Measurements from ENCODE around the gene PSMF1.

- TF ChIP-seq, protein P1, sequence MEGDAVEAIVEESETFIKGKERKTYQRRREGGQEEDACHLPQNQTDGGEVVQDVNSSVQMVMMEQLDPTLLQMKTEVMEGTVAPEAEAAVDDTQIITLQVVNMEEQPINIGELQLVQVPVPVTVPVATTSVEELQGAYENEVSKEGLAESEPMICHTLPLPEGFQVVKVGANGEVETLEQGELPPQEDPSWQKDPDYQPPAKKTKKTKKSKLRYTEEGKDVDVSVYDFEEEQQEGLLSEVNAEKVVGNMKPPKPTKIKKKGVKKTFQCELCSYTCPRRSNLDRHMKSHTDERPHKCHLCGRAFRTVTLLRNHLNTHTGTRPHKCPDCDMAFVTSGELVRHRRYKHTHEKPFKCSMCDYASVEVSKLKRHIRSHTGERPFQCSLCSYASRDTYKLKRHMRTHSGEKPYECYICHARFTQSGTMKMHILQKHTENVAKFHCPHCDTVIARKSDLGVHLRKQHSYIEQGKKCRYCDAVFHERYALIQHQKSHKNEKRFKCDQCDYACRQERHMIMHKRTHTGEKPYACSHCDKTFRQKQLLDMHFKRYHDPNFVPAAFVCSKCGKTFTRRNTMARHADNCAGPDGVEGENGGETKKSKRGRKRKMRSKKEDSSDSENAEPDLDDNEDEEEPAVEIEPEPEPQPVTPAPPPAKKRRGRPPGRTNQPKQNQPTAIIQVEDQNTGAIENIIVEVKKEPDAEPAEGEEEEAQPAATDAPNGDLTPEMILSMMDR (IDR thresholded peaks at IDR 0.05) = no peak
- TF ChIP-seq POLR2A (IDR thresholded peaks at IDR 0.05) = no peak
These were observed 16.4 kb upstream of the PSMF1 start for GRCh38 chr20:1102016-1102415.
